ENCODE results near the gene GRID1. TPM values are rescaled to one million over a fixed set of nuclear protein-coding genes. Genes with fewer than 3 reads are reported as not detected.

Gene GRID1
- polyA plus RNA-seq, 1 donor (not counting 4 experiments of a cell fraction or from before 2014, with no cell fraction given) = 0.01 TPM

DNA sequence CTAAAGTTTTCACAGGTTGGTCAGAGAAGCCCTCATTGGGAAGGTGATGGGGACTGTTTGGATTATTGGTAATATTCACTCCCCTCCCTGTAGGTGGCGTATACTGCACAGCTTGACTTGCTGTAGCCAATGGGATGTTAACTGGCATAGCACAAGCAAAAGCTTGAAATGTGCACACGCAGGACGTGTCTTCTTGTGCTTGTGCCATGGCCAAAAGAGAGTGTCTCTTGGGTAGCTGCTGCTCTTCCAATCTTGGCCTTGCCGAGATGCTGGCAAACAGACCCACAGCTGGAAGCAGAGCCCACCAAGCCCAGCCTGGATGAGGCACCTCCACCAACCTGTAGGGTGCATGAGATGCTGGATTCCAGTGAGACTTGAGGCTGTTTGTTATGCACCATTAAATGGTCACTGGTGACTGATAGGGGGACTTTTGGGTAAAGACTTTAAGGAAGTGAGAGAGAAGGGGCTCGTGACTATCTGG is 266.0 kb downstream of the GRID1 start:
- H3K9me3 ChIP-seq (ENCODE audit: control insufficient read depth, low read depth, low read length) = no peaks in the 10 kb centered on the region
- H3K4me2 ChIP-seq (ENCODE audit: control insufficient read depth, extremely low read depth, insufficient read depth, low read depth, low read length) = no peak overlapping the region
- H3K36me3 ChIP-seq (ENCODE audit: control insufficient read depth in 2 of 2, extremely low read depth in 1 of 2, insufficient read depth in 2 of 2, low read length in 2 of 2) = no peaks in the 10 kb centered on the region
- dilution Hi-C loops (cut with MboI; ENCODE audit: extremely low pct_ligation_motif_present, low sequenced_read_pairs) = no loop called here
- no peak overlapping the region for H2AFZ ChIP-seq (ENCODE audit: control insufficient read depth, low read length)
- no peaks in the 10 kb centered on the region for H4K20me1 ChIP-seq (ENCODE audit: control insufficient read depth, extremely low read depth, insufficient read depth, low read length)
- H3K79me2 ChIP-seq (ENCODE audit: control insufficient read depth, insufficient read depth, low read length) = no peaks in the 10 kb centered on the region
- H3K4me1 ChIP-seq (ENCODE audit: control insufficient read depth, extremely low read depth, insufficient read depth, low read length) = no peaks in the 10 kb centered on the region
- TF ChIP-seq, protein P1, sequence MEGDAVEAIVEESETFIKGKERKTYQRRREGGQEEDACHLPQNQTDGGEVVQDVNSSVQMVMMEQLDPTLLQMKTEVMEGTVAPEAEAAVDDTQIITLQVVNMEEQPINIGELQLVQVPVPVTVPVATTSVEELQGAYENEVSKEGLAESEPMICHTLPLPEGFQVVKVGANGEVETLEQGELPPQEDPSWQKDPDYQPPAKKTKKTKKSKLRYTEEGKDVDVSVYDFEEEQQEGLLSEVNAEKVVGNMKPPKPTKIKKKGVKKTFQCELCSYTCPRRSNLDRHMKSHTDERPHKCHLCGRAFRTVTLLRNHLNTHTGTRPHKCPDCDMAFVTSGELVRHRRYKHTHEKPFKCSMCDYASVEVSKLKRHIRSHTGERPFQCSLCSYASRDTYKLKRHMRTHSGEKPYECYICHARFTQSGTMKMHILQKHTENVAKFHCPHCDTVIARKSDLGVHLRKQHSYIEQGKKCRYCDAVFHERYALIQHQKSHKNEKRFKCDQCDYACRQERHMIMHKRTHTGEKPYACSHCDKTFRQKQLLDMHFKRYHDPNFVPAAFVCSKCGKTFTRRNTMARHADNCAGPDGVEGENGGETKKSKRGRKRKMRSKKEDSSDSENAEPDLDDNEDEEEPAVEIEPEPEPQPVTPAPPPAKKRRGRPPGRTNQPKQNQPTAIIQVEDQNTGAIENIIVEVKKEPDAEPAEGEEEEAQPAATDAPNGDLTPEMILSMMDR (optimal IDR thresholded peaks at IDR 0.05 in 1 of 3, IDR thresholded peaks at IDR 0.05 in 1 of 3, conservative IDR thresholded peaks at IDR 0.05 in 1 of 3; ENCODE audit: extremely low read depth in 1 of 3, insufficient read depth in 2 of 3, low read length in 3 of 3) = peak; percentile 49 to 81 (median 68)
- no peak for TF ChIP-seq EZH2 (IDR thresholded peaks at IDR 0.05; ENCODE audit: low read length)
- H3K9ac ChIP-seq (ENCODE audit: control insufficient read depth, extremely low read depth, insufficient read depth, low read length) = no peak overlapping the region
- no peak overlapping the region for H3K27ac ChIP-seq (ENCODE audit: control insufficient read depth, insufficient read depth, low read length)
- DNase-seq (ENCODE audit: low read depth, low spot score) (peak; percentile 1), FAIRE-seq (no peak)
- no peak overlapping the region for H3K4me3 ChIP-seq (ENCODE audit: control insufficient read depth in 2 of 3, extremely low read depth in 1 of 3, insufficient read depth in 2 of 3, low read depth in 1 of 3, low read length in 3 of 3)
- no peaks in the 10 kb centered on the region for H3K27me3 ChIP-seq (ENCODE audit: control insufficient read depth, extremely low read depth, insufficient read depth, low read length)
- no peaks in the 10 kb centered on the region for H3K9me1 ChIP-seq (ENCODE audit: control insufficient read depth, extremely low read depth, insufficient read depth, low read length)

DNA sequence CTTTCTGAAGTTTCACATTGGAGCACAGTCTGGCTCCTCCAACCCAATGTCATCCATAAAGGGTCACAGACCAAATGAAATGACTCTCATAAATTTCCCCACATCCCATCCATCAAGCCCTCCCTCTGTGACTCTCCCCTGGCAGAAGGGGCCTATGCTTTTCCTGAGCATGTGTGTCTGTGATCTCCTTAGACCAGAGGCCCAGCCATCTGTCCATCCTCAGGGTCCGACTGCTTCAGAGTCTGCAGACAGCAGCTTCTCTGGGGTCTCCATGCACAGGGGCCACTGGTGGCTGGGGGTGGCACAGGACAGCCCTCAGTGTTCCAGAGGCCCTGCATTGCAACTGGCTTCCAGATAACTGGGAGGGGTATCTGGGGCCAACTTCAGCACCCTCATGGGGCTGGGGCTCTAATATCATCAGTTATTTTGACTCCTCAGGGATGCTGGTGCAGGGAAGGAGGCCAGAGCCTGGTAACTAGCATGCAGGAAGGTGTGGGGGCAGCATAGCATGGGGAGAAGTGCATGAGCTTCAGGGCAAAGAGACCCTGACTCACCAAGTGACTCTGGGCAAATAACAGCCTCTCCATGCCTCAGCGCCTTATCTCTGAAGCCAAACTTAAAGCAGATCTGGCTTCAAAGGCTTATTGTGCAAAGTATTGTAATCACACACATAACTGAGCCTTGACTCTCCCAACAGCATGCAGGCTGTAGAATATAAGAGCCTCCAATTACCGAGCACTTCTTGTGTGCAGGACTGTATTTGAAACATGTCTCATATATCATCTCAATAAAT is 266.9 kb downstream of the GRID1 start:
- no peaks in the 10 kb centered on the region for H3K36me3 ChIP-seq (ENCODE audit: control insufficient read depth in 2 of 2, extremely low read depth in 1 of 2, insufficient read depth in 2 of 2, low read length in 2 of 2)
- no peak overlapping the region for H3K4me2 ChIP-seq (ENCODE audit: control insufficient read depth, extremely low read depth, insufficient read depth, low read depth, low read length)
- dilution Hi-C loops (cut with MboI; ENCODE audit: extremely low pct_ligation_motif_present, low sequenced_read_pairs) = no loop called here
- no peaks in the 10 kb centered on the region for H3K79me2 ChIP-seq (ENCODE audit: control insufficient read depth, insufficient read depth, low read length)
- H3K27me3 ChIP-seq (ENCODE audit: control insufficient read depth, extremely low read depth, insufficient read depth, low read length) = no peaks in the 10 kb centered on the region
- TF ChIP-seq, protein P1 (optimal IDR thresholded peaks at IDR 0.05 in 1 of 3, IDR thresholded peaks at IDR 0.05 in 1 of 3, conservative IDR thresholded peaks at IDR 0.05 in 1 of 3; ENCODE audit: extremely low read depth in 1 of 3, insufficient read depth in 2 of 3, low read length in 3 of 3) = no peak
- no peak for TF ChIP-seq EZH2 (IDR thresholded peaks at IDR 0.05; ENCODE audit: low read length)
- H4K20me1 ChIP-seq (ENCODE audit: control insufficient read depth, extremely low read depth, insufficient read depth, low read length) = no peaks in the 10 kb centered on the region
- no peak overlapping the region for H2AFZ ChIP-seq (ENCODE audit: control insufficient read depth, low read length)
- no peak overlapping the region for H3K4me3 ChIP-seq (ENCODE audit: control insufficient read depth in 2 of 3, extremely low read depth in 1 of 3, insufficient read depth in 2 of 3, low read depth in 1 of 3, low read length in 3 of 3)
- no peak overlapping the region for H3K27ac ChIP-seq (ENCODE audit: control insufficient read depth, insufficient read depth, low read length)
- H3K9ac ChIP-seq (ENCODE audit: control insufficient read depth, extremely low read depth, insufficient read depth, low read length) = no peak overlapping the region
- H3K9me3 ChIP-seq (ENCODE audit: control insufficient read depth, low read depth, low read length) = no peaks in the 10 kb centered on the region
- FAIRE-seq = no peak
- no peaks in the 10 kb centered on the region for H3K9me1 ChIP-seq (ENCODE audit: control insufficient read depth, extremely low read depth, insufficient read depth, low read length)
- DNase-seq (ENCODE audit: low read depth, low spot score) = no peak
- H3K4me1 ChIP-seq (ENCODE audit: control insufficient read depth, extremely low read depth, insufficient read depth, low read length) = no peaks in the 10 kb centered on the region
